Mononuclear cell (primary cell): ENCODE data around the gene PRAMEF18. TPM values are rescaled to one million over a fixed set of nuclear protein-coding genes. Genes with fewer than 3 reads are reported as not detected.
"Not testable (repeated sequence)": the region's sequence is repeated elsewhere in the genome, so short reads cannot be mapped to it uniquely, and the experiment has no call there.

Experiments used
- H3K27me3 ChIP-seq: 2 replicates; pipeline ENCODE4 v1.6.0; 2011; ENCODE audit warnings: low read length, control low read depth; ENCODE audit not compliant: insufficient read depth
- H3K4me1 ChIP-seq: 2 replicates; pipeline ENCODE4 v1.5.1; 2011; ENCODE audit warnings: mild to moderate bottlenecking, low read length, control low read depth; ENCODE audit not compliant: insufficient read depth
- H3K4me3 ChIP-seq: 2 replicates; pipeline ENCODE4 v1.5.1; 2011; ENCODE audit warnings: mild to moderate bottlenecking, low read length, moderate library complexity
- H3K9me3 ChIP-seq: 2 replicates; pipeline ENCODE4 v1.5.1; 2011; ENCODE audit warnings: low read depth, mild to moderate bottlenecking, control low read depth, low read length
- total RNA-seq: library from RNA; depleted of rRNA; stranded (reverse); fragments of >200 nt; gene quantifications from one replicate; pipeline ENCODE4 v1.2.3, GENCODE V29; 2012

The PRAMEF18 gene
- total RNA-seq, 1 donor = not detected

DNA sequence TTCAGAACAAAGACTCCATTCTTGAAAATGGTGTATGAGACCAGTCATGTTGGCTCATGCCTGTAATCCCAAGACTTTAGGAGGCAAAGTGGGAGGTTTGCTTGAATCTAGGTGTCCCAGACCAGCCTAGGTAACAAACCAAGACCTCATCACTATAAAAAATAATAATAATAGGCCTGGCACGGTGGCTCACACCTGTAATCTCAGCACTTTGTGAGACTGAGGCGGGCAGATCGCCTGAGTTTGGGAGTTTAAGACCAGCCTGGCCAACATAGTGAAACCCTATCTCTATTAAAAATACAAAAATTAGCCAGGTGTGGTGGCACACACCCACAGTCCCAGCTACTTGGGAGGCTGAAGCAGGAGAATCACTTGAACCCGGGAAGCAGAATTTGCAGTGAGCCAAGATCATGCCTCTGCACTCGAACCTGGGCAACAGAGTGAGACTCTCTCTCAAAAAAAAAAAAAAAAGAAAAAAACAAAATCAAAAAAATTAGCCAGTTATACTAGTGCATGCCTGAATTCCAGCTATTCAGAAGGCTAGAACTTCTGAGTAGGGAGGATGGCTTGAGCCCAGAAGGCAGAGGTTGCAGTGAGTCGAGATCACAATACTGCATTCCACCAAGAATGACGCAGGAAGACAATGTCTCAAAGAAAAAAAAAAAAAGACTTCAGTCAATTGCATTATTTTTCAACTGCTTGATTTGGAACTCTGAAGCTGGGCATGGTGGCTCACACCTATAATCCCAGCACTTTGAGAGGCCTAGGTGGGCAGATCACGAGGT is 1.5 kb upstream of the PRAMEF18 start:
- H3K4me3 ChIP-seq, H3K27me3 ChIP-seq, H3K4me1 ChIP-seq, H3K9me3 ChIP-seq: not testable (repeated sequence)

- Histone ChIP-seq H3K27me3 (no peaks in the 10 kb centered on the region), H3K4me3 (no peak overlapping the region), H3K4me1 (no peaks in the 10 kb centered on the region), H3K9me3 (no peaks in the 10 kb centered on the region)
Measured at GRCh38 chr1:13224480-13225060, 1.4 kb downstream of the PRAMEF18 start.

DNA sequence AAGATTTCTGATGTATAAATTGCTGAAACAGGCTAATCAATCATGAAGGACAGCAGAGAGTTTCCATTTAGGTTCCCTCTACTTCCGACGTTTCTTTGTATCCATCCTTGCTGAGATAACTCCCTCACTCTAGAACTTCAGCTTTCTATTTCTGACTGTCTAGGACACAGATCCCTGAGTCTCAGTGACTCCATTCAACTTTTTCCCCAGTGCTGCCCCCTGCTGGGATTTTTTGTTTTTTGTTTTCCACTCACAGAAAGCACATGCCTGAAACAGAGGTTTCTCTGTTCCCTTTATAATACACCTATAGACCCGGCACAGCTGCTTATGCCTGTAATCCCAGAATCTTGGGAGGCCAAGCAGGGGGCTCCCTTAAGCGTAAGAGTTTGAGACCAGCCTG is 3.2 kb downstream of the PRAMEF18 start:
- H3K4me1 ChIP-seq, H3K4me3 ChIP-seq, H3K27me3 ChIP-seq, H3K9me3 ChIP-seq: not testable (repeated sequence)

DNA sequence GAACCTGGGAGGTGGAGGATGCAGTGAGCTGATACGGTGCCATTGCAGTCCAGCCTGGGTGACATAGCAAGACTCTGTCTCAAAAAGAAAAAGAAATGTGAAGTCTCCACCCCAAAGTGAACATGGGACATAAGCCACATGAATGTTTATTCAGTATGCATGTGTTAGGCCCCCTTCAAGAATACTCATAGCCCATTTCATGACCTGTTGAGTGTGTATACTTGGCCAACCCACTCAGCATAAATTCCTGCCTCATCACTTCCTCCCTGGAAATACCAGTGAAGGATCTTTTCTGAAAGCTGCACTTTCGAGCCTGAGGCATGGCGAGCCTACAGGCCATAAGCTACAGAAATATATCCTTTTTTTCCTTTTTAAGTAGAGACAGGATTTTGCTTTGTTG is 6.8 kb downstream of the PRAMEF18 start:
- H3K4me3 ChIP-seq, H3K9me3 ChIP-seq, H3K27me3 ChIP-seq, H3K4me1 ChIP-seq: not testable (repeated sequence)

- not testable (repeated sequence) for H3K27me3 ChIP-seq, H3K4me1 ChIP-seq, H3K9me3 ChIP-seq, H3K4me3 ChIP-seq
Measured at GRCh38 chr1:13216619-13217018, 9.3 kb downstream of the PRAMEF18 start.

DNA sequence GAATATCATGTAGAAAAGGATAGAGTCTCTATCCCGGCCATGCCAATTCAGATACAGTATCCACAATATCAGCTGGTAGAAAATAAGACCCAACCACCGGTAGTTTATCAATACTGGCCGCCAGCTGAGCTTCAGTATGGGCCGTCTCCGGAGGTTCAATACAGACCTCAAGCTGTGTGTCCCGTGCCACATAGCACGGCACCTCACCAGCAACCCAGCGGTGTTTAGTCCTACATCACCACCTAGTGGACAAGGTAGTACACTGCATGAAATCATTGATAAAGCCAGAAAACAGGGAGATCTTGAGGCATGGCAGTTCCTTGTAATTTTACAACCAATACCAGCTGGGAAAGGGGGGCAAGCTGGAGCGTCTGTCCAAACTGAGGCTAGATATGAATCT is 17.2 kb downstream of the PRAMEF18 start:
- not testable (repeated sequence) for H3K4me3 ChIP-seq, H3K4me1 ChIP-seq, H3K9me3 ChIP-seq, H3K27me3 ChIP-seq

- H3K4me3 ChIP-seq, H3K27me3 ChIP-seq, H3K4me1 ChIP-seq, H3K9me3 ChIP-seq: not testable (repeated sequence)
Measured at GRCh38 chr1:13201309-13201708, 24.6 kb downstream of the PRAMEF18 start, which contains the start of gene PRAMEF13. PRAMEF13 (minus strand) TSS chr1:13201409; CDS start chr1:13199589, 1,820 bp downstream.

Other genes starting within 250 kb of the PRAMEF18 start
- gene PRAMEF27, start 169.6 kb downstream of the PRAMEF18 start, total RNA-seq = not detected
- gene HNRNPCL3, start 165.4 kb downstream of the PRAMEF18 start, total RNA-seq = not detected
- gene PRAMEF25, start 155.4 kb downstream of the PRAMEF18 start, total RNA-seq = not detected
- not detected for gene HNRNPCL2, start 109.3 kb downstream of the PRAMEF18 start, total RNA-seq
- gene PRAMEF26, start 70.1 kb downstream of the PRAMEF18 start, total RNA-seq = not detected
- not detected for gene HNRNPCL4, start 60.5 kb downstream of the PRAMEF18 start, total RNA-seq
- gene PRAMEF9, start 54.3 kb downstream of the PRAMEF18 start, total RNA-seq = not detected
- not detected for gene PRAMEF13, start 24.7 kb downstream of the PRAMEF18 start, total RNA-seq
- gene PRAMEF5, start 28.0 kb upstream of the PRAMEF18 start, total RNA-seq = not detected
- gene PRAMEF8, start 59.0 kb upstream of the PRAMEF18 start, total RNA-seq = not detected
- not detected for gene PRAMEF33, start 77.4 kb upstream of the PRAMEF18 start, total RNA-seq
- 0.10 TPM for gene PRAMEF15, start 89.4 kb upstream of the PRAMEF18 start, total RNA-seq
- not detected for gene PRAMEF14, start 121.0 kb upstream of the PRAMEF18 start, total RNA-seq
- gene PRAMEF19, start 145.8 kb upstream of the PRAMEF18 start, total RNA-seq = not detected
- gene PRAMEF17, start 163.5 kb upstream of the PRAMEF18 start, total RNA-seq = not detected
- gene PRAMEF20, start 184.3 kb upstream of the PRAMEF18 start, total RNA-seq = not detected